CD4-positive, alpha-beta T cell (primary cell): ENCODE data around the gene ZNF23. TPM values are rescaled to one million over a fixed set of nuclear protein-coding genes. Genes with fewer than 3 reads are reported as not detected.

Experiments
- ATAC-seq: fragments of 200-7000 bp; cut with Tn5 transposase; one replicate; pipeline ENCODE4 v1.10.0; 2022; ENCODE audit warnings: mild to moderate bottlenecking; ENCODE audit not compliant: poor library complexity
- CTCF ChIA-PET: fragments of 350-600 bp; sonication (Branson Sonifier 250); formaldehyde crosslinking; loops from one replicate; lab custom pipeline; 2021; ENCODE audit warnings: antibody characterized with exemption, inconsistent platforms; lab: Charles Lee
- POLR2A ChIA-PET: fragments of 350-600 bp; sonication (Branson Sonifier 250); formaldehyde crosslinking; loops from one replicate; lab custom pipeline; 2021; ENCODE audit warnings: antibody characterized with exemption, inconsistent platforms; lab: Charles Lee
- DNase-seq, 14 experiments: peaks; one replicate each; pipeline ENCODE4 v3.0.0-alpha.2; 2013 to 2020; ENCODE audit warnings: mixed read lengths in 2 of 14
- H3K27ac ChIP-seq, 2 donors: one replicate each; pipeline versions ENCODE4 v1.5.1 to v1.7.0; 2013; ENCODE audit warnings: low read length in 2 of 2, low read depth in 1 of 2, mild to moderate bottlenecking in 1 of 2
- H3K27me3 ChIP-seq, 2 experiments: 1 replicate in 1 of 2; 2 replicates in 1 of 2; pipeline versions ENCODE4 v1.6.1 to v1.7.0; 2013; ENCODE audit warnings: low read length in 2 of 2, control low read depth in 1 of 2, mild to moderate bottlenecking in 1 of 2, moderate library complexity in 1 of 2; ENCODE audit not compliant: insufficient read depth in 2 of 2, control insufficient read depth in 1 of 2
- H3K36me3 ChIP-seq: one replicate; pipeline ENCODE4 v1.6.1; 2013; ENCODE audit warnings: low read length, control low read depth; ENCODE audit not compliant: insufficient read depth
- H3K4me1 ChIP-seq: one replicate; pipeline ENCODE4 v1.6.1; 2013; ENCODE audit warnings: low read length, control low read depth; ENCODE audit not compliant: insufficient read depth
- H3K4me3 ChIP-seq: one replicate; pipeline ENCODE4 v1.5.1; 2013; ENCODE audit warnings: mild to moderate bottlenecking, low read length, moderate library complexity
- H3K9me3 ChIP-seq, 2 experiments: 1 replicate in 1 of 2; 2 replicates in 1 of 2; pipeline versions ENCODE4 v1.6.1 to v1.7.0; 2013; ENCODE audit warnings: low read length in 2 of 2, mild to moderate bottlenecking in 2 of 2, control low read depth in 1 of 2, moderate library complexity in 1 of 2; ENCODE audit not compliant: control insufficient read depth in 1 of 2, insufficient read depth in 1 of 2
- H3K27ac Mint-ChIP-seq: one replicate; pipeline ENCODE4 v1.8.0; 2020; ENCODE audit warnings: mixed read lengths
- H3K27me3 Mint-ChIP-seq: one replicate; pipeline ENCODE4 v1.8.0; 2021; ENCODE audit warnings: mixed read lengths
- H3K36me3 Mint-ChIP-seq: one replicate; pipeline ENCODE4 v1.8.0; 2021; ENCODE audit warnings: low read depth, mixed read lengths
- H3K4me1 Mint-ChIP-seq: one replicate; pipeline ENCODE4 v1.8.0; 2021; ENCODE audit warnings: low read depth, mixed read lengths
- H3K4me3 Mint-ChIP-seq: one replicate; pipeline ENCODE4 v1.8.0; 2020; ENCODE audit warnings: mild to moderate bottlenecking, mixed read lengths
- H3K9me3 Mint-ChIP-seq: one replicate; pipeline ENCODE4 v1.8.0; 2020; ENCODE audit warnings: mixed read lengths
- intact Hi-C, 2 experiments: fragments of 100-400 bp; cut with DNase I in 1 of 2; cut with micrococcal nuclease in 1 of 2; formaldehyde crosslinking; loops; one replicate each; pipeline versions ENCODE4 v1.15.1 to v1.9.0; 2023 to 2025; cut with DNase I, micrococcal nuclease
- total RNA-seq, 174 experiments: library from RNA in 2 of 174; stranded (reverse) in 2 of 174; gene quantifications; one replicate each; pipeline ENCODE4 v1.2.3 and lab custom pipeline; 2021 to 2026
- TF ChIP-seq, protein P1 (sequence below): fragments of 200-600 bp; IDR thresholded peaks from one replicate; pipeline ENCODE4 v1.8.0; 2022; ENCODE audit warnings: antibody characterized with exemption, mild to moderate bottlenecking

ZNF23 gene
- total RNA-seq, 2 experiments from 2014 or later: 7.0 to 8.4 TPM

DNA sequence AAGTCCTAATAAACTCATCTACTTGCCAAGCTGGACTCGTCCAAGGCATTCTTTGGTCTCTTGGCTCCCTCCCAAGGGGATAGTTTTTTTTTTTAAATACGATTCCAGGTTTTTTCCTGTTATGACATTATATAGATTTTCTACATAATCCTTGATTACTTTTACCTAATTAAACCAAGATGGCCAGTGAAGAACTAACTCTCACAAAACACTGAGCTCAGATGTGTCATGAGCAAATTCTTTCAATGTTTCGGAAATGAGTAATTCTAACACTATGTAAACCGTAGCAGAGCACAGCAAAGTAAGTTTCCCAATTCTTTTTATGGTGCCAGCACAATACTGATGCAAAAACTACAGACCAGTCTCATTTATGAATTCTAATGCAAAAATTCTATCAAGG is 1.8 kb downstream of the ZNF23 start:
- no peak overlapping the region for H3K27ac Mint-ChIP-seq
- POLR2A ChIA-PET: interaction anchor here (1.2 kb wide), 1 partner anchor 24 kb away, joined by 4 read pairs; no protein-coding TSS in a partner anchor

DNA sequence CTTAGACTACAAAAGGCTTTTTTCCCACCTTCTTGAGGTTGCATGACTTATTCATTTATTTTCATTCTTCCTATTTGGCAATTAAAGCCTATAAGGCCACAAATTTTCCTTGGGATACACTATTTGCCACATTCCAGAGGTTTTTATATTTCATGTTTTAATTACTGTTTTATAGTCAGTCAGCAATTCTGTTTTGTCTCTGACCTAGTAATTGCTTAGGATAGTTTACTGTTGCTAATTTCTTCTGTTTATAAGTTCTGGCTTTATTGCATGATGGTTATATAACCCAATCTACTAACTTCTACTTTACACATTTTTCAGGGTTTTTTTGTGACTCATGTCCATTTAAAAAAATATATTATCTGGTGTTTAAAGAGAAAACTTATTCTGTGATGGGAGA is 2.5 kb downstream of the ZNF23 start:
- CTCF ChIA-PET: interaction anchor here (1.5 to 1.7 kb wide), 2 partner anchors 47 to 105 kb away, joined by 3 to 5 read pairs; no protein-coding TSS in a partner anchor
- no peak for ATAC-seq
- POLR2A ChIA-PET: no interaction called here

More for the DNA sequence above, 1.8 kb downstream of the ZNF23 start:
- Histone ChIP-seq H3K4me3 (no peak overlapping the region), H3K36me3 (peaks cover 12% of the 10 kb centered on the region), H3K9me3 (no peaks in the 10 kb centered on the region), H3K4me1 (peaks cover 11% of the 10 kb centered on the region), H3K27me3 (no peaks in the 10 kb centered on the region), H3K27ac (no peak overlapping the region)
- Mint-ChIP-seq H3K4me3 (peak overlapping the region; percentile 94), H3K9me3 (no peaks in the 10 kb centered on the region), H3K36me3 (peaks cover 31% of the 10 kb centered on the region), H3K4me1 (peaks cover 34% of the 10 kb centered on the region), H3K27me3 (no peaks in the 10 kb centered on the region)
- intact Hi-C loops: loop anchor here (5.0 to 10.0 kb wide), 6 partner anchors 37 to 935 kb away; partner anchors contain the start of genes CMTR2 (in 1 of the 2), COG4 (in 1 of the 2), DHODH (in 1 of the 2) and DHX38 (in 1 of the 2)
- CTCF ChIA-PET: interaction anchor here (0.6 to 1.7 kb wide), 3 partner anchors 47 to 330 kb away, joined by 3 to 5 read pairs (median 3); no protein-coding TSS in a partner anchor
- TF ChIP-seq, protein P1, sequence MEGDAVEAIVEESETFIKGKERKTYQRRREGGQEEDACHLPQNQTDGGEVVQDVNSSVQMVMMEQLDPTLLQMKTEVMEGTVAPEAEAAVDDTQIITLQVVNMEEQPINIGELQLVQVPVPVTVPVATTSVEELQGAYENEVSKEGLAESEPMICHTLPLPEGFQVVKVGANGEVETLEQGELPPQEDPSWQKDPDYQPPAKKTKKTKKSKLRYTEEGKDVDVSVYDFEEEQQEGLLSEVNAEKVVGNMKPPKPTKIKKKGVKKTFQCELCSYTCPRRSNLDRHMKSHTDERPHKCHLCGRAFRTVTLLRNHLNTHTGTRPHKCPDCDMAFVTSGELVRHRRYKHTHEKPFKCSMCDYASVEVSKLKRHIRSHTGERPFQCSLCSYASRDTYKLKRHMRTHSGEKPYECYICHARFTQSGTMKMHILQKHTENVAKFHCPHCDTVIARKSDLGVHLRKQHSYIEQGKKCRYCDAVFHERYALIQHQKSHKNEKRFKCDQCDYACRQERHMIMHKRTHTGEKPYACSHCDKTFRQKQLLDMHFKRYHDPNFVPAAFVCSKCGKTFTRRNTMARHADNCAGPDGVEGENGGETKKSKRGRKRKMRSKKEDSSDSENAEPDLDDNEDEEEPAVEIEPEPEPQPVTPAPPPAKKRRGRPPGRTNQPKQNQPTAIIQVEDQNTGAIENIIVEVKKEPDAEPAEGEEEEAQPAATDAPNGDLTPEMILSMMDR: no peak
- DNase-seq (no peak), ATAC-seq (no peak)

DNA sequence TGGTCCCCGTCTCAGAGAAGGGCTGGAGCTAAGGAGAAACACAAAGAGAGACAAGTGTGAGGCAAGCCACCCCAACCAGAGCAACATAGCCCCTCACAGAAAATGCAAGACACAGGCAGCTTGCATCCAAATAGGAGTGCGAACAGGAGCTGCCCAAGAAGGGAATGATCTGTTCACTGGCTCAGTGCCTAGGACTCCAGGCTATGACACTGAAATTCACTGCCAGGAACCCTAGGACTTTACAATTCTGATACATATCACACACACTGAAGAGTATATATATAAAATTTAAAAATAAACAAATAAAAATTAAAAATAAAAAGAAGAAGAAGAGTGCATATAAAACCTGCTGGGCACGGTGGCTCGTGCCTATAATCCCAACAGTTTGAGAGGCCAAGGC is 5.2 kb downstream of the ZNF23 start:
- no peaks in the 10 kb centered on the region for H3K27me3 Mint-ChIP-seq
- POLR2A ChIA-PET: no interaction called here

More for the DNA sequence above, 2.5 kb downstream of the ZNF23 start:
- Histone ChIP-seq H3K36me3 (peaks cover 19% of the 10 kb centered on the region), H3K9me3 (peaks cover 0 to 4% of the 10 kb centered on the region in 2 experiments), H3K27me3 (no peaks in the 10 kb centered on the region), H3K4me3 (no peak overlapping the region), H3K4me1 (peaks cover 11% of the 10 kb centered on the region), H3K27ac (no peak overlapping the region)
- TF ChIP-seq, protein P1: no peak
- Mint-ChIP-seq H3K27me3 (no peaks in the 10 kb centered on the region), H3K27ac (no peak overlapping the region), H3K4me3 (no peak overlapping the region), H3K9me3 (no peaks in the 10 kb centered on the region), H3K36me3 (peaks cover 38% of the 10 kb centered on the region), H3K4me1 (peaks cover 34% of the 10 kb centered on the region)
- intact Hi-C loops: no loop called here
- no peak for DNase-seq

More for the DNA sequence above, 5.2 kb downstream of the ZNF23 start:
- Histone ChIP-seq H3K27me3 (no peaks in the 10 kb centered on the region), H3K9me3 (peaks cover 5 to 13% of the 10 kb centered on the region in 2 experiments), H3K4me3 (no peak overlapping the region), H3K4me1 (peaks cover 6% of the 10 kb centered on the region), H3K27ac (no peak overlapping the region), H3K36me3 (peaks cover 46% of the 10 kb centered on the region)
- CTCF ChIA-PET: no interaction called here
- Mint-ChIP-seq H3K4me3 (no peak overlapping the region), H3K4me1 (peaks cover 20% of the 10 kb centered on the region), H3K27ac (no peak overlapping the region), H3K36me3 (peaks cover 60% of the 10 kb centered on the region), H3K9me3 (peaks cover 3% of the 10 kb centered on the region)
- no peak for ATAC-seq
- no peak for DNase-seq
- intact Hi-C loops: no loop called here
- TF ChIP-seq, protein P1: no peak
